ENCODE data around the gene BBS12.

- no peak for TF ChIP-seq CTCF (IDR thresholded peaks at IDR 0.05)
- no peak for TF ChIP-seq POLR2A (IDR thresholded peaks at IDR 0.05)
Observed at GRCh38 chr4:122686691-122687090, 45.8 kb upstream of the BBS12 start.
